Measurements from ENCODE around the gene CMAS.
A peak's percentile ranks its signal among the peaks of the same experiment; 100 is the strongest.
"Not testable (repeated sequence)": the region's sequence is repeated elsewhere in the genome, so short reads cannot be mapped to it uniquely, and the experiment has no call there.

Gene CMAS

DNA sequence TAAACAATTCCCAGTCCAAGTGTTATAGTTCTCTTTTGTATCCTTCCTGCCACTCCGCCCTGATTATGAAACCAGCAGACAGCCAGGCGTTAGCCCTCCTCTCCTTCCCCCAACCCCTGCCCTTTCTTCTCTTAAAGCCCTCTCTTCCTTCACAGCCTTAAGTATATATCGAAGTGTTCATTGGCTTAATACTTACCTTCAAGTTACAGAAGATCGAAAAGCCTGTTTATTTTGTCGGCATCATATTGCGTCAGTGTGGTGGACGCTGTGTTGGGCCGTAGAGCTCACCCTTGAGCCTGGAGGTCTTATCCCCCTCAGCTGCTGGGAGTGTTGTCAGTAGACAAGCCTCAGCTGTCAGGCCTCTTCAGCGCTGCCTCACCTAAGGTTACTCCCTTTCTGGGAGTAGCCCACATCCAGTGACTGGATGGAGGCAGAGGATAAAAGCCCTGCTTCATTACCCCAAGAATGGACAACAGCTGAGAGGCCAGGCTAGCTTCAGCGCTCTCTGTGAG lies 36.2 kb downstream of the CMAS start:
- Histone ChIP-seq H3K4me3 (ENCODE audit: low read depth, low read length) (no peak overlapping the region), H3K36me3 (ENCODE audit: insufficient read depth, low read length) (no peaks in the 10 kb centered on the region), H3K4me1 (ENCODE audit: control insufficient read depth, insufficient read depth, low read length, unreplicated experiment) (no peaks in the 10 kb centered on the region), H2AFZ (ENCODE audit: low read length, unreplicated experiment) (no peak overlapping the region), H3K27ac (ENCODE audit: low read depth, low read length) (no peak overlapping the region), H3K27me3 (ENCODE audit: insufficient read depth, low read length) (no peaks in the 10 kb centered on the region), H3K79me2 (ENCODE audit: control insufficient read depth, insufficient read depth, low read length, unreplicated experiment) (no peaks in the 10 kb centered on the region)

DNA sequence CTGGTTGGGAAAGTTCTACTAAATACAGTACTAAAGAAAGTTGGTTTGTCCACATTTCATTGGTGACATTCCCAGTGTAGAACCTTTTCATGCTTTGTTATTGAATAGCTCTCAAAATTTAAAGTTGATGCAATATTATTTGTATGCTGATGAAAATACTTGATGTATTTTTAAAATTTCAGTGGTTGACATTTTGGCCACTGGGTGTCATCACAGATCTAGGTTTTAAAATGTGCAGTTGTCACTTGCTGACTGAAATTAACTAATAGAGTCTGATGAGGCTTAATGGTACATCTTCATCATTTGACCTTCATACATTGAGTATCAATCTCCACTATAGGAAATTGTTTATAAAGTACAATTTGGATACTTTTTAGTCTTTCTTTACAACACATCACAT lies 37.1 kb downstream of the CMAS start:
- peaks cover 3% of the 10 kb centered on the region; the same call in 1 of the 2 replicates for H3K27me3 ChIP-seq (ENCODE audit: insufficient read depth, low read length)
- H3K27ac ChIP-seq (ENCODE audit: low read depth, low read length): no peak overlapping the region
- no peak overlapping the region for H2AFZ ChIP-seq (ENCODE audit: low read length, unreplicated experiment)
- no peaks in the 10 kb centered on the region for H3K36me3 ChIP-seq (ENCODE audit: insufficient read depth, low read length)
- H3K4me1 ChIP-seq (ENCODE audit: control insufficient read depth, insufficient read depth, low read length, unreplicated experiment): no peaks in the 10 kb centered on the region
- no peaks in the 10 kb centered on the region for H3K79me2 ChIP-seq (ENCODE audit: control insufficient read depth, insufficient read depth, low read length, unreplicated experiment)
- H3K4me3 ChIP-seq (ENCODE audit: low read depth, low read length): no peak overlapping the region

DNA sequence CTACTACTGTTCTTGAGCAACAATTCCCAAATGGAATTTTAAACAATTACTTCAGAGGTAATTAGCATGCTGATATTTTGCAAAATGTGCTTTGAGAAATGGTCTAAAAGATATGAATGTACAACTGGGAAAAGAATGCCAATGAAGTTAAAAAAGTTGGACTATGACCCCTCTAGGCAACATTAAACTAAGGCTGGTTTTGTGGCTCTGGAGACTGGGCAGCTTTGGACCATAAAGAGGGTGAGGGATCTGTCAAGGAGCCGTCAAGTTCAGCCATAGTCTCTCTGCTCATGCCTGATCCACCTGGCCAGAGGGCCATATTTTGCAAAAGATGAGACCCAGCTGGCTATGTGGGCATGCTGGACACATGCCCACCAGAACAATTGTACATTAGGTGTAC lies 38.8 kb downstream of the CMAS start:
- H2AFZ ChIP-seq (ENCODE audit: low read length, unreplicated experiment): no peak overlapping the region
- H3K4me3 ChIP-seq (ENCODE audit: low read depth, low read length): no peak overlapping the region
- no peaks in the 10 kb centered on the region for H3K4me1 ChIP-seq (ENCODE audit: control insufficient read depth, insufficient read depth, low read length, unreplicated experiment)
- H3K36me3 ChIP-seq (ENCODE audit: insufficient read depth, low read length): no peaks in the 10 kb centered on the region
- no peak overlapping the region for H3K27ac ChIP-seq (ENCODE audit: low read depth, low read length)
- peaks cover 9% of the 10 kb centered on the region for H3K27me3 ChIP-seq (ENCODE audit: insufficient read depth, low read length)
- no peaks in the 10 kb centered on the region for H3K79me2 ChIP-seq (ENCODE audit: control insufficient read depth, insufficient read depth, low read length, unreplicated experiment)

DNA sequence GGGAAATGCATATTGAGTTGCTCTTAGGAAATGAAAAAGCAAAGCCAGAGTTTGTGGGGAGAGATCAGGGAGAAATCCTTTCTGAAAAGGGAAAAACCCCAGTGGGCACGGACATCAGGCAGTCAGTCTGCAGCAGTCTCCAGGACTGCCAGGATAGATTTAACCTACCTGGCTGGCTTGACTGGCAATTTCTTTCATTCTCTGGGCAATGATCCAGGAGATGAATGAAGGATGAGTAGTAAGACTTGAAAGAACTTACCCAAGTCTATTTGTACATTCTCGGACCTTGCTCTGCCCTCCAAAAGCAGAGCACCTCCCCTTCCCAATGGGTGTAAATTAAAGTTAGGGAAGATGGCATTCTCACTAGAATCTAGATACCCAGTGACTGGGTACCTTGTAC lies 42.9 kb downstream of the CMAS start:
- no peaks in the 10 kb centered on the region for H3K79me2 ChIP-seq (ENCODE audit: control insufficient read depth, insufficient read depth, low read length, unreplicated experiment)
- H3K4me3 ChIP-seq (ENCODE audit: low read depth, low read length): no peak overlapping the region
- H3K27me3 ChIP-seq (ENCODE audit: insufficient read depth, low read length): peaks cover 15% of the 10 kb centered on the region
- H2AFZ ChIP-seq (ENCODE audit: low read length, unreplicated experiment): no peak overlapping the region
- H3K36me3 ChIP-seq (ENCODE audit: insufficient read depth, low read length): no peaks in the 10 kb centered on the region
- H3K27ac ChIP-seq (ENCODE audit: low read depth, low read length): no peak overlapping the region
- no peaks in the 10 kb centered on the region for H3K4me1 ChIP-seq (ENCODE audit: control insufficient read depth, insufficient read depth, low read length, unreplicated experiment)

DNA sequence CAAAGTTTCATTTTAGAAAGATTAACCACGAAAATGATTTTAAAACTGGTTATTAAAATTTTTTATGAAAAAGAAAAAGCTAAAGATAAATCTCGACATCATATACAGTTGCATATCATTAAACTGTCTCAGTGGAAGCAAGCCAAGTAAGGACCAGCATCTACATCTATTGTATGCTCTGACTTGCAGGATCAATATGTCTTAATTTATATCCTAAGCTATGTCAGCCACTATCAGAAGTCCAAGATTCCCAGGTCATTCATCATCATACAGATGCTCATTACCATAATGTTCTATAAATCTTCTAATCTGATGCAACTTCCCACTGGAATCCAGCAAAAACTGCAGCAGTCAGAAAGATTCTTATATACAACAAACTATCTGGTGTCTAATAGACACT lies 43.5 kb downstream of the CMAS start:
- H3K79me2 ChIP-seq (ENCODE audit: control insufficient read depth, insufficient read depth, low read length, unreplicated experiment): no peaks in the 10 kb centered on the region
- no peak overlapping the region for H2AFZ ChIP-seq (ENCODE audit: low read length, unreplicated experiment)
- H3K27ac ChIP-seq (ENCODE audit: low read depth, low read length): no peak overlapping the region
- no peaks in the 10 kb centered on the region for H3K36me3 ChIP-seq (ENCODE audit: insufficient read depth, low read length)
- H3K27me3 ChIP-seq (ENCODE audit: insufficient read depth, low read length): peaks cover 15% of the 10 kb centered on the region
- H3K4me1 ChIP-seq (ENCODE audit: control insufficient read depth, insufficient read depth, low read length, unreplicated experiment): no peaks in the 10 kb centered on the region
- no peak overlapping the region for H3K4me3 ChIP-seq (ENCODE audit: low read depth, low read length)

DNA sequence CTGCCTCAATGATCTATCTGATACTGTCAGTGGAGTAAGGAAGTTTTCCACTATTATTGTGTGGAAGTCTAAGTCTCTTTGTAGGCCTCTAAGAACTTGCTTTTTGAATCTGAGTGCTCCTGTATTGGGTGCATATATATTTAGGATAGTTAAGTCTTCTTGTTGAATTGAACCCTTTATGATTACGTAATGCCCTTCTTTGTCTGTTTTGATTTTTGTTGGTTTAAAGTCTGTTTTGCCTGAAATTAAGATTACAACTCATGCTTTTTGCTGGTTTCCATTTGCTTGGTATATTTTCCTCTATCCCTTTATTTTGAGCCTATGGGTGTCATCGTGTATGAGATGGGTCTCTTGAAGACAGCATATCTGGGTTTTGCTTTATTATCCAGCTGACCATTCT lies 53.0 kb downstream of the CMAS start:
- not testable (repeated sequence) for H3K4me3 ChIP-seq (ENCODE audit: low read depth, low read length); H3K79me2 ChIP-seq (ENCODE audit: control insufficient read depth, insufficient read depth, low read length, unreplicated experiment); H3K27ac ChIP-seq (ENCODE audit: low read depth, low read length); H2AFZ ChIP-seq (ENCODE audit: low read length, unreplicated experiment); H3K36me3 ChIP-seq (ENCODE audit: insufficient read depth, low read length)
- H3K27me3 ChIP-seq (ENCODE audit: insufficient read depth, low read length): peaks cover 30% of the 10 kb centered on the region
- peaks cover 13% of the 10 kb centered on the region for H3K4me1 ChIP-seq (ENCODE audit: control insufficient read depth, insufficient read depth, low read length, unreplicated experiment)

DNA sequence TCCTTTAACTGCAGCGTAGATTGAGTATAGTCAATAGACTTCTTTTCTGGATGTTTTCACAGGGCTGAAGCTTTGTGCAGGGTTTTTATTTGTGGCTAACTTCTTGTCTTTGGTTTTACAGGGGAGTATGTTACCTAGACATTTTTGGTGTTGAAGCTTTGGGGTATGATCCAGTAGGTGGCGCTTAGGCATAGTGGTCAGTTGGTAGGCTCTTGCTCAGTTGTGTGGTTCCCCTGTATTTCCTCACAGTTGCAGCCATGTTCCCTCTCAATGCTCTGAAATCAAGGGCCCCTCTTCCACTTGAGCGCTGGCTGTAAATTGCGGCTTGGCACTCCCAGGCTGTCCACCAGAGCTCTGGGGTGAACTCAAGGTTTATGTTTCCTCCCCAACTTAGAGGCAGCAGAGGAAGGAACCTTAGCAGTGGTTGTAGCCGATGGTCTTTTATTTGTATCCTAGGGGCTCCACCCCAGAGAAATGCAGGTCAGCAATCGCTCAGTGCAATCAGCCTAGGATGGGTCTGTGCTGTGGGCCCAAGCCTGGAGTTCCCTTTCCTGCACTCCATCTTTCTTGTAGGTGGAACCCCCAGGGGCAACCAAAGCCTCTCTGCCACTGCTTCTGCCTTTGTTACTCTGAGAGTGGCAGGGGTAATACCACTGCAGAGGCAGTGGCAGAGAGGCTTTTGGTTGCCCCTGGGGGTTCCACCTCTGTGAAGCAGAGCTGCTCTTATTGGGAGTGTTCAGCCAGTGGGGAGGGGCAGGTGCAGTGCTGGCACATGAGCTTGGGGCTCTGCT lies 55.1 kb downstream of the CMAS start:
- no peaks in the 10 kb centered on the region for H3K79me2 ChIP-seq (ENCODE audit: control insufficient read depth, insufficient read depth, low read length, unreplicated experiment)
- H3K36me3 ChIP-seq (ENCODE audit: insufficient read depth, low read length): no peaks in the 10 kb centered on the region
- H3K4me1 ChIP-seq (ENCODE audit: control insufficient read depth, insufficient read depth, low read length, unreplicated experiment): peaks cover 13% of the 10 kb centered on the region
- H2AFZ ChIP-seq (ENCODE audit: low read length, unreplicated experiment): peak overlapping the region; percentile 13
- H3K4me3 ChIP-seq (ENCODE audit: low read depth, low read length): no peak overlapping the region
- no peak overlapping the region for H3K27ac ChIP-seq (ENCODE audit: low read depth, low read length)
- H3K27me3 ChIP-seq (ENCODE audit: insufficient read depth, low read length): peaks cover 47% of the 10 kb centered on the region

DNA sequence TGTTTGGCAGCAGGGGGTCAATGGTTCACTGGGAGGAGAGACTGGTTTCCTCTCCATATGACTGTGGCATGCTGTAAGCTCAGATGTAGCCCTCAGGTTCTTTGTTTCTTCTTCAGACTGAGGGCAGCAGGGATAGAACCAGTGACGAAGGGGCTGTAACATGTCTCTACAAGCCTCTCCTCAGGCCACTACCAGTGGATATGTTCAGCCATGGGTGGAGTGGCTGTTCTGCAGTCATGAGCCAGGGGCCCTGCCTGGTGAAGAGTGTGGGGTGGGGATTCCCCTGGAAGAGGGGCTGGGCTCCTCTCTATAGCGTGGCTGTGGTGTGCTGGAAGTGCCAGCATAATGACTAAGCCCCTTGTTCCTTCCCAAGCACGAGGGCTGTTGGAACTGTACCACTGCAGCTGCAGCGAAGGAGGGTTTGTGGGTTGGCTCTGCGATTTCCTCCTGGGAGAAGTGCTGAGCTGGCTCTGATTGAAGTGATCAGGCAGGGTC lies 55.8 kb downstream of the CMAS start:
- no peak overlapping the region for H3K4me3 ChIP-seq (ENCODE audit: low read depth, low read length)
- no peaks in the 10 kb centered on the region for H3K79me2 ChIP-seq (ENCODE audit: control insufficient read depth, insufficient read depth, low read length, unreplicated experiment)
- no peak overlapping the region for H3K27ac ChIP-seq (ENCODE audit: low read depth, low read length)
- H3K36me3 ChIP-seq (ENCODE audit: insufficient read depth, low read length): no peaks in the 10 kb centered on the region
- H3K27me3 ChIP-seq (ENCODE audit: insufficient read depth, low read length): peaks cover 51% of the 10 kb centered on the region
- H3K4me1 ChIP-seq (ENCODE audit: control insufficient read depth, insufficient read depth, low read length, unreplicated experiment): peaks cover 13% of the 10 kb centered on the region
- H2AFZ ChIP-seq (ENCODE audit: low read length, unreplicated experiment): peak overlapping the region; percentile 13

DNA sequence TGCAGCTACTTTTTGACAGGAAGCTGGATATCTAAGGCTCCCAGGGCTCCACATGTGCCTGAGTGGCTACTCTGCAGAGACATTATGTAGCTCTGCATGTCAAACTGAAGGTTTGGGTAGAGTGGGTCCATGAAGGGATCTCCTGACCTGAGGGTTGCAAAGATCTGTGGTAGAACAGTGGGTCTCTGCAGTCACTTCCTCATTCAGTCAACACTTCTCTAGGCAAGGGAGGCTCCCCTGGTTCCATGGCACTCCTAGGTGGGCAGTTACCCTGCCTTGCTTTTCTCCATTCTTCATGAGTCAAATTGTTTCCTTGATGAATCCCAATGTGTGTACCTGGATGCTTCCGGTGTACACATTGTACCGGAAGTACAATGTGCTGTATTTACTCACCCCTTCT lies 57.4 kb downstream of the CMAS start:
- Histone ChIP-seq H3K4me3 (ENCODE audit: low read depth, low read length) (no peak overlapping the region), H3K36me3 (ENCODE audit: insufficient read depth, low read length) (no peaks in the 10 kb centered on the region), H2AFZ (ENCODE audit: low read length, unreplicated experiment) (no peak overlapping the region)

DNA sequence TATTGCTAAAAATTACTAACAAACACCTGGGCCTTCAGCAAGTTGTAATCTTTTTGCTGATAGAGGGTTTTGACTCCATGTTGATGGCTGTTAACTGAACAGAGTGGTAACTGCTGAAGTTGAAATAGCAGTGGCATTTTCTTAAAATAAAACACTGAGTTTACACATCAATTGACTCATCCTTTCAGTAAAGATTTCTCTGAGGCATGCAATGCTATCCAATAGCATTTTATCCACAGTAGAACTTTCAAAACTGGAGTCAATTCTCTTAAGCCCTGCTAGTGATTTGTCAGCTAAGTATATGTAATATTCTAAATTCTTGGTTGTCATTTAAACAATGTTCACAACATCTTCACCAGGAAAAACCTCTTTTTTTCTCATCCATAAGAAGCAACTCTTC lies 59.5 kb downstream of the CMAS start:
- H3K36me3 ChIP-seq (ENCODE audit: insufficient read depth, low read length): no peaks in the 10 kb centered on the region
- no peak overlapping the region for H3K4me3 ChIP-seq (ENCODE audit: low read depth, low read length)
- H3K27ac ChIP-seq (ENCODE audit: low read depth, low read length): no peak overlapping the region
- H3K79me2 ChIP-seq (ENCODE audit: control insufficient read depth, insufficient read depth, low read length, unreplicated experiment): no peaks in the 10 kb centered on the region
- no peak overlapping the region for H2AFZ ChIP-seq (ENCODE audit: low read length, unreplicated experiment)
- H3K4me1 ChIP-seq (ENCODE audit: control insufficient read depth, insufficient read depth, low read length, unreplicated experiment): peaks cover 13% of the 10 kb centered on the region
- peaks cover 35% of the 10 kb centered on the region for H3K27me3 ChIP-seq (ENCODE audit: insufficient read depth, low read length)

More for the DNA sequence above, 57.4 kb downstream of the CMAS start:
- H3K27ac ChIP-seq (ENCODE audit: low read depth, low read length): no peak overlapping the region
- H3K4me1 ChIP-seq (ENCODE audit: control insufficient read depth, insufficient read depth, low read length, unreplicated experiment): peaks cover 13% of the 10 kb centered on the region
- peaks cover 44% of the 10 kb centered on the region for H3K27me3 ChIP-seq (ENCODE audit: insufficient read depth, low read length)
- H3K79me2 ChIP-seq (ENCODE audit: control insufficient read depth, insufficient read depth, low read length, unreplicated experiment): no peaks in the 10 kb centered on the region

DNA sequence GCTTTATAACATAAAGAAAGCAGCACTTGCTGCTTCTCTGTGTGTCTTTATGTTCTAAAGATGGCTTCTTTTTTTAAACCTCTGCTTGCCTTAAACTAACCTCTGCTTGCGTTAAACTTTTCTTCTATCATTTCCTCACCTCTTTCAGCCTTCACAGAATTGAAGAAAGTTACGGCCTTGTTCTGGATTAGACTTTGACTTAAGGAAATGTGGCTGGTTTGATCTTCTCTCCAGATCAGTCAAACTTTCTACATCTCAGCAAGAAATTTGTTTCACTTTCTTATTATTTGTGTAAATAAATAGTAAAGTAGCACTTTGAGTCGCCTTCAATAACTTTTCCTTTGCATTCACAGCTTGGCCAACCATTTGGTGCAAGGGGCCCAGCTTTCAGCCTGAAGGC lies 64.2 kb downstream of the CMAS start:
- no peak overlapping the region for H3K27ac ChIP-seq (ENCODE audit: low read depth, low read length)
- no peak overlapping the region for H2AFZ ChIP-seq (ENCODE audit: low read length, unreplicated experiment)
- no peaks in the 10 kb centered on the region for H3K4me1 ChIP-seq (ENCODE audit: control insufficient read depth, insufficient read depth, low read length, unreplicated experiment)
- no peak overlapping the region for H3K4me3 ChIP-seq (ENCODE audit: low read depth, low read length)
- peaks cover 45% of the 10 kb centered on the region for H3K27me3 ChIP-seq (ENCODE audit: insufficient read depth, low read length)
- H3K79me2 ChIP-seq (ENCODE audit: control insufficient read depth, insufficient read depth, low read length, unreplicated experiment): no peaks in the 10 kb centered on the region
- no peaks in the 10 kb centered on the region for H3K36me3 ChIP-seq (ENCODE audit: insufficient read depth, low read length)
